ENCODE results near the gene SLC17A2. TPM values are rescaled to one million over a fixed set of nuclear protein-coding genes. Genes with fewer than 3 reads are reported as not detected.

Gene SLC17A2
- total RNA-seq, 4 donors from 2014 or later = not detected

- Histone ChIP-seq H3K4me3 (no peak overlapping the region), H3K27ac (replicated peaks in 1 of 4) (no peak overlapping the region)
- intact Hi-C loops (cut with DNase I) = no loop called here
Observed at GRCh38 chr6:25921525-25922203, 8.8 kb downstream of the SLC17A2 start.

GRCh38 chr6:25919657-25920056 is 10.8 kb downstream of the SLC17A2 start:
- DNase-seq (ENCODE audit: extremely low spot score) = no peak
- Histone ChIP-seq H3K36me3 (no peaks in the 10 kb centered on the region), H3K9me3 (no peaks in the 10 kb centered on the region), H3K27ac (replicated peaks in 1 of 4) (no peak overlapping the region), H3K27me3 (peaks cover 0 to 15% (median 0%) of the 10 kb centered on the region in 4 donors), H3K4me1 (no peaks in the 10 kb centered on the region), H3K4me3 (no peak overlapping the region)
- 88% methylated on average over 5 of the region's 5 CpGs for WGBS
- no peak for TF ChIP-seq EP300 (IDR thresholded peaks at IDR 0.05)
- TF ChIP-seq CTCF (IDR thresholded peaks at IDR 0.05) = no peak
- TF ChIP-seq POLR2AphosphoS5 (IDR thresholded peaks at IDR 0.05) = no peak
- TF ChIP-seq POLR2A (IDR thresholded peaks at IDR 0.05; ENCODE audit: low read depth) = no peak
- intact Hi-C loops (cut with DNase I) = no loop called here

More at GRCh38 chr6:25921525-25922203, 8.8 kb downstream of the SLC17A2 start:
- peaks cover 0 to 5% (median 0%) of the 10 kb centered on the region in 4 donors for H3K27me3 ChIP-seq
- H3K36me3 ChIP-seq = no peaks in the 10 kb centered on the region
- H3K9me3 ChIP-seq = no peaks in the 10 kb centered on the region
- no peaks in the 10 kb centered on the region for H3K4me1 ChIP-seq
- no peak for TF ChIP-seq POLR2AphosphoS5 (IDR thresholded peaks at IDR 0.05)
- no peak for TF ChIP-seq POLR2A (IDR thresholded peaks at IDR 0.05; ENCODE audit: low read depth)
- no peak for TF ChIP-seq CTCF (IDR thresholded peaks at IDR 0.05)
- TF ChIP-seq EP300 (IDR thresholded peaks at IDR 0.05) = no peak
- DNase-seq (ENCODE audit: extremely low spot score) = no peak

- Histone ChIP-seq H3K36me3 (no peaks in the 10 kb centered on the region), H3K27ac (replicated peaks in 1 of 4) (no peak overlapping the region), H3K4me3 (no peak overlapping the region), H3K9me3 (no peaks in the 10 kb centered on the region), H3K27me3 (peaks cover 0 to 10% (median 0%) of the 10 kb centered on the region in 4 donors), H3K4me1 (no peaks in the 10 kb centered on the region)
- no peak for DNase-seq (ENCODE audit: extremely low spot score)
- no peak for TF ChIP-seq CTCF (IDR thresholded peaks at IDR 0.05)
- TF ChIP-seq EP300 (IDR thresholded peaks at IDR 0.05) = no peak
- TF ChIP-seq POLR2AphosphoS5 (IDR thresholded peaks at IDR 0.05) = no peak
- no peak for TF ChIP-seq POLR2A (IDR thresholded peaks at IDR 0.05; ENCODE audit: low read depth)
- intact Hi-C loops (cut with DNase I) = no loop called here
- WGBS = 74% methylated on average over 5 of the region's 5 CpGs
Observed at GRCh38 chr6:25918083-25918683, 12.3 kb downstream of the SLC17A2 start.

- Histone ChIP-seq H3K4me1 (no peaks in the 10 kb centered on the region), H3K27me3 (peaks cover 0 to 10% (median 0%) of the 10 kb centered on the region in 4 donors), H3K36me3 (no peaks in the 10 kb centered on the region), H3K9me3 (no peaks in the 10 kb centered on the region), H3K4me3 (no peak overlapping the region), H3K27ac (replicated peaks in 1 of 4) (no peak overlapping the region)
- intact Hi-C loops (cut with DNase I) = no loop called here
- DNase-seq (ENCODE audit: extremely low spot score) = no peak
- no peak for TF ChIP-seq POLR2A (IDR thresholded peaks at IDR 0.05; ENCODE audit: low read depth)
- TF ChIP-seq POLR2AphosphoS5 (IDR thresholded peaks at IDR 0.05) = no peak
- TF ChIP-seq EP300 (IDR thresholded peaks at IDR 0.05) = no peak
- no peak for TF ChIP-seq CTCF (IDR thresholded peaks at IDR 0.05)
- 83% methylated on average over 7 of the region's 7 CpGs for WGBS
Observed at GRCh38 chr6:25916789-25917490, 13.6 kb downstream of the SLC17A2 start.

Measured in esophagus muscularis mucosa (tissue), 4 donors.